Frontal cortex (tissue), 4 donors: ENCODE results near the gene LIMS4. TPM values are rescaled to one million over a fixed set of nuclear protein-coding genes. Genes with fewer than 3 reads are reported as not detected.
"Not testable (repeated sequence)": the region's sequence is repeated elsewhere in the genome, so short reads cannot be mapped to it uniquely, and the experiment has no call there.

Source experiments
- DNase-seq, 2 donors: peaks; one replicate each; pipeline ENCODE4 v3.0.0; 2012; ENCODE audit warnings: low spot score in 2 of 2
- FAIRE-seq: peaks from 2 replicates; lab custom pipeline; 2012; peaks lifted over from hg19 to GRCh38; lab: Jason Lieb, UNC
- total RNA-seq: library from RNA; depleted of rRNA; stranded (reverse); fragments of >200 nt; gene quantifications from one replicate; pipeline ENCODE4 v1.2.3, GENCODE V29; 2014
- donor health status: control.
- donor health status: control.
- donor health status: control.

Gene LIMS4, protein sequence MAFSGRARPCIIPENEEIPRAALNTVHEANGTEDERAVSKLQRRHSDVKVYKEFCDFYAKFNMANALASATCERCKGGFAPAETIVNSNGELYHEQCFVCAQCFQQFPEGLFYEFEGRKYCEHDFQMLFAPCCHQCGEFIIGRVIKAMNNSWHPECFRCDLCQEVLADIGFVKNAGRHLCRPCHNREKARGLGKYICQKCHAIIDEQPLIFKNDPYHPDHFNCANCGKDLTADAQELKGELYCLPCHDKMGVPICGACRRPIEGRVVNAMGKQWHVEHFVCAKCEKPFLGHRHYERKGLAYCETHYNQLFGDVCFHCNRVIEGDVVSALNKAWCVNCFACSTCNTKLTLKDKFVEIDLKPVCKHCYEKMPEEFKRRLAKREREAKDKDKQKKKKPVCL
- total RNA-seq = 0.41 TPM

DNA sequence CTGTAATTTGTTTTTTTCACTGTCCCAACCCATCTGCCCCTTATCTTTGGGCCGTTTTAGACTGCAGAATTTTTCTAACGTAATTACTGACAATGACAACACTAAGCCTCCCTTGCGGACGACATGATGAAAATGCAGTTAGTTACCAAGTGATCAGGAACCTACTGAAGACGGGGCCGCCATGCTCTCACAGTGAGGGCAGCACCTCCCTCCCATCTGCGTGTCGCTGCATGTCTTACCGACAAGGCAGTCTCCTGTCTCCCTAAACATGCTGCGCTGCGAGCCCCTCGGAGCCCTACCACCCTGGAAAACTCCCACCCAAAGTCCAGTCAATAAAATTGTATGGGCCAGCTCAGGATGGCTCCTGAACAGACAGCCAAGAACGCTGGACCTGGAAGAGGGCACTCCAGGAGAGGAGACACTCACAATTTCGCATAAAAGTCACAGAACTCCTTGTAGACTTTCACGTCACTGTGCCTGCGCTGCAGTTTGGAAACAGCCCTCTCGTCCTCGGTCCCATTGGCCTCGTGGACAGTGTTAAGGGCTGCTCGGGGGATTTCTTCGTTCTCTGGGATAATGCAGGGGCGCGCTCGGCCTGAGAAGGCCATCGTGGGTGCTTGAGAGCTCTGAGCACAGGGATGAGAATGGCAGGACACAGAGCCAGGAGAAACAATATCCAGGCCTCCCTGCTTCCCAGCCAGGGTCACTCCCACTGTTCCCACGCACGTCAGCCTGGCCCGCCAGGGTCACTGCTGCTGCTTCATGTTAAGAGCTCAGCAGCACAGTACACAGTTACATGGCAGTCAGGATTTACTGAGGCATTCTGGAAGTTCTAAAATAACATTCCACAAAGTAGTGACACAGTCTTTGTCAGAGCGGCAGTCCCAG, at the start of gene LIMS4:
TSS of gene LIMS4 (minus strand) at position 646 of the 888 bp plus-strand sequence. CDS start at position 608, 38 bp downstream.
- DNase-seq, FAIRE-seq: not testable (repeated sequence)

DNA sequence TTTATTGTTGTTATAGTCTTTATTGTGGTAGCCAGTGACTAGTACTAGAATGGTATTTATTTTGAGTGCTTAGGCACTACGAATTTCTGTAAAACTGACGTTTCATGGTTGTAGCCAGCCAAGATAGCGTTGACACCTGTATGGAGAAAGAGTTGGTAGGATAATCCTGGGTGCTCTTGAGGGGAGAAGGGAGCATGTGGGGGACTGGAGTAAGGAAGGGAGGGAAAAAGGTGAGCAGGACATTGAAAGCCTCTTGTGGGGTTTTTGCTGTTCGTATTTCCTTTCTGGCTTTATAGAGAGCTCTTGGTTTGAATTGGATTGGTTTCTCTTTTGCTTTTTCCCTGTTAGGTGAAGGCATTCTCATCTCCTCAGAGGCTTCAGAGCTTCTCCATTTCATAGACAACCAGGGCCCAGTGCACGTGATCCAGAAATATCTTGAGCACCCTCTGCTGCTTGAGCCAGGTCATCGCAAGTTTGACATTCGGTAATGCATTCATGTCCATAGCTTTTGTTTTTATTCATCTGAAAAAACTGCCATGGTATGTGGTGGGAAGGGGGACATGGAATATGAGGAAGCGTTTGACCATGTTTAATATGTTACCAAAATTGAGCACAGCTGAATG, 27.2 kb upstream of the LIMS4 start:
- not testable (repeated sequence) for FAIRE-seq, DNase-seq

DNA sequence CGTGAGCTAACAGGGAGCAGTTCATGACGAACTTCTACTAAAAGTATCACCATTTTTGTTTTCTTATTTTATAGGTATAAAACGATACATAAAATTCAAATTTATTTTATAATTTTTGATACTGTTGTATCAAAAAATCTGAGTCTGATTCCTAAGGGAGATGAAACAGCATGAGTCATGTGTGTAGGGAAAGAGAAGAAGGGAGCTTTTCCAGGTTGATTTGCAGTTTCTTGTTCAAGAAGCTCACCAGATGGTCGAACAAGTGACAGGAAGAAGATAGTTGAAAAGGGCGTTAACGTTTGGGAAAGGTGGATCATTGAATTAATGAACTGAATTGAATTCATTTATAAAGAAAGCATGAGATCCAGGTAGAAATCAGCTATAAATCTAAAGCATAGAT, 23.4 kb upstream of the LIMS4 start:
- FAIRE-seq, DNase-seq: not testable (repeated sequence)

DNA sequence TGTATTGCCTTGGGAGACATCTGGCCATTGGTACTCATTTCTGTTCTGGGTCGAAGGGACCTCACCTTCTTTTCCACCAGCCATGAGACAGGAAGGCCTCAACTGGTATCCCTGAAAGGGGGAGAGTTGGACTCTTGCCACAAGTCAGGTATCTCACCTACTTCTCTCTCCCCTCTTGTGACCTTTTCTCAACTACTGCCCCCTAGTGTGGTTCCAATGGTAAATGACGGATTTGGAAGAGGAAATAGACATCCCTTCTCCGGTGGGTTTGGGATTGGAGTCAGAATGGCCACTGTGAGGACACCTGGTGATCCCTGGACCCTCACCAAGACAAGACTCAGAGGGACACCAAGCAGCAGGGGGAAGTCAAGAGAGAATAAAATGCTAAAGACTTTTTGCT, 21.9 kb upstream of the LIMS4 start:
- not testable (repeated sequence) for DNase-seq, FAIRE-seq

DNA sequence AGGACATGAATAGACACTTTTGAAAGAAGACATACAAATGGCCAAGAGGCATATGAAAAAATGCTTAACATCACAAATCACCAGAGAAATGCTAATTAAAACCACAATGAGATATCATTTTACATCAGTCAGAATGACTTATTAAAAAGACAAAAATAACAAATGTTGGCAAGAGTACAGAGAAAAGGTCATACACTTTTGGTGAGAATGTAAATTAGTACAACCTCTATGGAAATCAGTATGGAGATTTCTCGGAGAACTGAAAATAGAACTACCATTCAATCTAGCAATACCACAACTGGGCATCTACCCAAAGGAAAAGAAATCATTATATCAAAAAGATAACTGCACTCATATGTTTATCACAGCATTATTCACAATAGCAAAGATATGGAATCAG, 16.4 kb upstream of the LIMS4 start:
- not testable (repeated sequence) for DNase-seq
- FAIRE-seq = peak; percentile 53

DNA sequence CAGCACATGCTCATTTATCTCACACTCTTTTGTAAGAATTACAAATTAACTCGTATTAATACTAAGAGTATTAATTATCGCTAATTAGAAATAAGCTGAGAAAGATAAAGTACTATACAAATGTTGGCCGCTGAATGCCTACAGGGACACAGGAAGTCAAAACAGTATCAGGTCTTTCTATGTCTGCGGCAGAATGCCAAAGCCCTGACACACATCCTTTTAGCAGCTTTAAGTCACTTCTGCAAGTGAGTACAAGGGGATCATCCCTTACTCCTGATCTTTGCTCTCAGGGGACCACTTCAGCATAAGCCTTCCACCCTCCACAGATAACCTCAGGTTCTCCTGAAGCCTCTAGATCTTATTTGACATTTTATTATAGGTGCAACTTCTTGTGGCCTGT, 10.1 kb upstream of the LIMS4 start:
- FAIRE-seq, DNase-seq: not testable (repeated sequence)

DNA sequence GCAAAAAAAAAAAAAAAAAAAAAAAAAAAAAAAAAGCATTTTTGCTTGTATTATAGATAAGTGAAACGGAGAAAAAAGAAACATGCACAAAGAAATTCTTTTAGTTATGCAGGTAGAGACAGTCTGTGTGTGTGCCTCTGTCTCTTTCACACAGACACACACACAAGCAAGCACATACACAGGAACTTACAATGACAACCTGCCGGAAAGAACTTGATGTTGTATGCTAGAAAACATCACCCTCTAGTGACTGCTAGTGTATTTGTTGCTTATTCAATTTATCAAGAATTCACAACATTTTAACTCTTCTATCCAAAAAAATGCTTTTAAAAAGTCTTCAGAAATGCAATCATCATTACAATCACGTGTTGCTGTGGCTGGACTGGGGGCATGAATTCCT, 8.6 kb upstream of the LIMS4 start:
- FAIRE-seq, DNase-seq: not testable (repeated sequence)

DNA sequence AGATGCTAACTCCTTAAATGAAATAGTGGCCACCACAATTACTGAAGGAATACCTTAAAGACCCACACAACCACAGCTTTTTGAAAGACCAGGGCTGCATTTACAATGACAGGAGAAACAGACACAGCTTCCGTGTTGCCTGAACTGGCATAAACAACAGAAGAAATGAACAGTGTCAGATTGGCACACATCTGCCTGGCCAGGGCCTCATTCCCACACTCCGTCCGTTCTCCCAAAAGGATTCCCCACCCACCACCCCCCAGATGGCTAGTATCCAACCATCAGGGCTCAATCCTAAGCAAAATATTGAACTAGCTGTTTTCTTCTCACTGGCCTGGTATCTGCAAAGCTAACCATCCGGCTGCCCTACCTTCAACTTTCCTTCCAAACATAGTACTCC, 7.5 kb upstream of the LIMS4 start:
- not testable (repeated sequence) for DNase-seq, FAIRE-seq

DNA sequence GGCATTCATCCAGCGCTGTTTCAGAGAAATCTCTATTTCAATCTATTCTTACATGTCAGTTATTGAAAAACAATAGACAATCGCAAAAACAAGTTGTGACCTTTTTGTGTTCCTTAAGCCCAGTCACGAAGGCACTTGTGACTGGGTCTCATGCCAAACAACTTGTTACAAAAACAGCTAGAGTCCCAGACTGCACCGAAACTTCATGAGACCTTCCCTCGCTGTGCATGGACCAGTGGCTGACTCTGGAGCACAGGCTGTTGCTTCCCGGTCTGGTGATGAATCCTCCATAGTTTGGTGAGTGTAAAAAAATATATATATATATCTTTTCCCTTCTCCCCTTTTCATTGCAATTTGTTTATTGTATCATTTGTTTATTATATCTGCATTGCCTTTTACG, 4.8 kb upstream of the LIMS4 start:
- DNase-seq, FAIRE-seq: not testable (repeated sequence)

DNA sequence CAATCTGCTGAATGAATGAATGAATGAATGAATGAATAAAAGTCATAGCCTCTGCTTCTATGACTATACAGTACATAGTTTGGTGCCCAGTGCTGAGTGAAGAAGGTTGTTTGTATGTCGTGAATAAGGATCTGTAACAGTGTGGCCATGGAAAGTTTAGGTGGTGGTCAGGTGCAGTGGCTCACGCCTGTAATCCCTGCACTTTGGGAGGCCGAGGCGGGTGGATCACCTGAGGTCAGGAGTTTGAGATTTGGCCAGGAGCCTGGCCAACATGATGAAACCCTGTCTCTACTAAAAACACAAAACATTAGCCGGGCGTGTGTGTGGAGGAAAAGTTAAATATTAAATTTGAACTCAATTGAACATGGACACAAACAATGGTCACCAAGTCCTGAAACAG, 4.3 kb upstream of the LIMS4 start:
- not testable (repeated sequence) for FAIRE-seq, DNase-seq

DNA sequence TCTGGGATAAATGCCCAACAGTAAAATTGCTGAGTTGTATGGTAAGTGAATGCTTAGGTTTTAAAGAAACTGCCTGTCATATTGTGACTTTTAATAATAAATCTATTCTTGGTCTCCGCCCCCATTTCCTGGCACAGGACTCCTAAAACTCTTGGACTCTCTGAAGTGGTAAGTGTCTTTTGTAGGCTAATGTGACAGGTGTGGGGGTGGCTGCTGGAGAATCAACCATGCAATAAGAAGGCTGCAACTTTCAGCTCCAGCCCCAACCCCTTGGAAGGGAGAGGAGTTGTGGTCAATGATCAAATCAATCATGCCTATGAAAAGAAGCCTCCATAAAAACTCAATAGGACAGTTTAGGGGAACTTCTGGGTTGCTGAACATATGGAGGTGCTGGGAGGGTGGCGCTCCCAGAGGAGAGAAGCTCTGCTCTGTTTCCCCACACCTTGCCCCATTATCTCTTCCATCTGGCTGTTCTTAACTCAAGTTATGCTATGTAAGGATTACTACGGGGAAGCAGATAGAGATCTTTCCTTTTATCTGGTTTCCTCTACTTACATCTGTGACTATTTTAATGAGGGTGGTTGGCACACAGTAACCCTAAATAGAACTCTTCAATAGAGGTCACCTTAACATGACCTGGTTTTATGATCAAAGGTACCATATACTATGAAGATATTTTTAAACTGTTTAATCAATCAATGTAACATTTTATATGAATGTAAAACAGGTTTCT, 3.2 kb upstream of the LIMS4 start:
- not testable (repeated sequence) for DNase-seq, FAIRE-seq

DNA sequence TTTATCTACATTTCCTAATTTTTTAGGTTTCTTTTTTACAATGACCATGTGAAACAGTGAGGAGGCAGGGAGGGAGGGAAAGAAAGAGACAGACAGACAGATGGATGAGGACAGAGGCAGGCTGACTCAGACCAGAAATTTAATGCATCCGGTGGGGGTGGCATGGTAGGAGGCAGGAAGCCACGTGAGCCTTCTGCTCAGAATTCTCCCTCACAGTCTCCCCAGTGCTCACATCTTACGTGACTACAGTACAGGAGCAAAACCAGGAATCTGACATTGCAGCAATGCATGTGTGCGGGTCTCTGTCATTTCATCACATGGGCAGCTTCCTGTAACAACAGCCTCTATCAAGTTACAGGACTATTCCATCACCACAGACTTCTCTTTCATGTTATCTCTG, 2.3 kb upstream of the LIMS4 start:
- FAIRE-seq, DNase-seq: not testable (repeated sequence)

DNA sequence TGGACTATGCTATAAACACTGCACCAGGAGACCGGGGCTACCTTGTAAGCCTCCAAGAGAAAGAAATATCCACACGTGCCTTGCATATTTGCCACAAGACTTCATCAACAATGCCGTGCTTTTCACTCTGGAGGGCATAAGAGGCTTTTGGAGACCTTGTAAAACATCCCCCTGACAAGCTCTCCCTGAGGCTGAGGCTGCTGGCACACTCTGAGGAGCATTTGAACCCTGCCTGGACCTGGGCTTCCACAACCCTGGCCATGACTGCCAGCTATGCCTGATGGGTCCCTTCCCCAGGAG, 393 bp upstream of the LIMS4 start:
- FAIRE-seq, DNase-seq: not testable (repeated sequence)

DNA sequence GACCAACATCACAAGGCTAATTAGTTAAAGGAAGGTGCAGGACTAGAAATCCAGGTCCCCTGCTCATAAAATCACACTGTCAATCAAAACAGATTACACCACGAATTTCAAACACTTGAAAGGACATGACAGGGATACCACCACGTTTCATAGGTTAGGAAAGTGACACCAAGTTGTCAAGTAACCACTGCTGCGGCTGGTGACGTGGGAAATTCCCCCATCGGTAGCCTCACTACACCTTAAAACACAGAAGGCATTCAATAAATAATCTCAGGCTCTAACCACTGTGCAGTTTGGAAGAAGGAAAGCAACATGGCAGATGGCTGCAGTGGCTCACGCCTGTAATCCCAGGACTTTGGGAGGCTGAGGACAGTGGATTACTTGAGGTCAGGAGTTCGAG, 3.7 kb downstream of the LIMS4 start:
- FAIRE-seq, DNase-seq: not testable (repeated sequence)

DNA sequence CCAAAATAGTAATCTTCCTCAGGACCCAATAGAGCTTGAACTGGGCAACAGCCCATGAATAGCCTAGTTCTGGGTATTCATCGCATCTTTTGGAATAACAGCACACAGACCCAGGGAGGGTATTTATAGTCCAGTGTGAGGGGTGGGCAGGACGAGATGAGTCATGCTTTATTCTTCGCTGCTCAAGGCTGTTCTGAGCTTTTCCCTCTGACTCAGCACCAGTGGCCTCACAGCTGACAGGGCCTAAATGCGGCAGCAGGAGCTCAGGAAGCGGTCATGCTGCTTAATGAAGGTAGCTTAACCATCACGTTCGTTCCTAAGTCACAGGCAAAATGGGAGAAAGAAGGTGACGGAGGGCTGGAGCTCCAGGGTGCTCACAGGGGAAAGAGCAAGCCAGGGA, 7.3 kb downstream of the LIMS4 start:
- FAIRE-seq, DNase-seq: not testable (repeated sequence)

DNA sequence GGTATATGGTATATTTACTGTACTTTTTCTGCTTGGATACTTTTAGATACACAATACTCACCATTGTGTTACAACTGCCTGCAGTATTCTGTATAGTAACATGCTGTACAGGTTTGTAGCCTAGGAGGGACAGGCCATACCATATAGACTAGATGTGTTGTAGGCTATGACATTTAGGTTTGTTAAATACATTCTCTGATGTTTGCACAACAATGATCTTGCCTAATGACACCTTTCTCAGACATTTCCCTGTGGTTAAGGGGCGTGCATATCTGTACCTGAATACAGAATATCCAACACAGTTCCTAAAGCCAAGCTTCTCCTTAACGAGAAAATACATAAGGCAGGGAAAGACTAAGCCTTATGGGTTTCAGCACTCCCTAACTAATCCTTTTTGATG, 10.2 kb downstream of the LIMS4 start:
- not testable (repeated sequence) for DNase-seq, FAIRE-seq

DNA sequence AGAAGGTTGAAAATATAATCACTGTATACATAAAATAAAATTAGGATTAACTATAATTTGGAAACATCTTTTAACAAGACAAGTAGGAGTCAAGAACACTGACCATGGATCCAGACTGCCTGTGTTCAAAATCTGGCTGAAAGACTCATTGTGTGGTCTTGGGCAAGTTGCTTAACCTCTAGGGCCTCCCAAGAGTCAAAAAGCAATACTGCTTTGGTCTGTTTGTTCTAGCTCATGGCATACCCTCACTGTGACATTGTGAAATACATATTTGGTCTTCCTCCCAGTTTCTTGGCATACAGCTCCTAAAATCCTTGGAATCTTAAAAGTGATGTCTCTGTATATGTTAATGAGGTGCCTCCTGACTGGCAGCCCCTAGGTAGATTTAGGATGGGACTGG, 12.3 kb downstream of the LIMS4 start:
- not testable (repeated sequence) for FAIRE-seq, DNase-seq

DNA sequence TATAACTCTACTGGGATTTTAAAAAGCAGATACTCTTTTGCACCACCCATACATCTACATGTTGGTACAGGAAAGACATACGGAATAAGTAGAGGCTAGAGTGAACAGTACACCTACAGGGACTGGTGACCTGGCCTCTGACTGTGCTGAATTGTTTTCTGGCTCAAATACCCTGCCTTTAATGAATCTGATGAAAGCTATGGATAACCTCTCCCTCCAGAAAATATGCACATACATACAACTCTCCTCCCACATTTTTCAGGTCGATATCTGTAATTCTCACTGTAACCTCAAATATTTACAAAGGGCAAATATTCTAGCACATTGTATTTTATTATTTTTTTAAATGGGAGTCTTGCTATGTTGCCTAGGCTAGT, 15.4 kb downstream of the LIMS4 start:
- DNase-seq, FAIRE-seq: not testable (repeated sequence)
